Stimulated activated CD4-positive, alpha-beta T cell treated with anti-CD3 and anti-CD28 coated beads, TNF-alpha, amount 100 ng/mL, for 1 hour (primary cell): ENCODE data around the gene MOB4.
"Not testable (repeated sequence)": the region's sequence is repeated elsewhere in the genome, so short reads cannot be mapped to it uniquely, and the experiment has no call there.

Experiments
- DNase-seq, 3 donors: peaks; one replicate each; pipeline ENCODE4 v3.0.0-alpha.2; 2020; ENCODE audit warnings: low read depth in 3 of 3, low spot score in 1 of 3

Gene MOB4

GRCh38 chr2:197513915-197514314, 2.0 kb upstream of the MOB4 start:
- no peak for DNase-seq

DNA sequence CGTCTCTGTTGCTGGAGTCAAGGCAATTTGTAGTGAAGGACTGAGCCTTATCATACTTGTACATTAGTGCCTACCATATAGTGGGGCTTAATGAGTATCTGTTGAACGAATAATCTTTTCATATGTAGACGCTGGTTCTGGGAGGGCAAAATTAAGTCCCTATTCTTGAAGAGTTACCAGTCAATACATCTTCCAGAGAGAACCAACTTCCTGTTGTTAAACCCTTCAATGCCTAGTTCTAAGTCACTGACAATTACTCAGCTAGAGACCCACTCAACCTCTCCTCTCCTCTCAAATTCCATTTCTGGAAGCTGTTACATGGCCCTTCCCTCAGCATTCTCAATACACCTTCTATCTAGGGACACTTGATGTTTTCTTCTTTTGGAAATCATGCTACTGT, 1.1 kb upstream of the MOB4 start:
- DNase-seq: no peak

- DNase-seq: no peak
Observed at GRCh38 chr2:197515315-197515738, 539 bp upstream of the MOB4 start.

DNA sequence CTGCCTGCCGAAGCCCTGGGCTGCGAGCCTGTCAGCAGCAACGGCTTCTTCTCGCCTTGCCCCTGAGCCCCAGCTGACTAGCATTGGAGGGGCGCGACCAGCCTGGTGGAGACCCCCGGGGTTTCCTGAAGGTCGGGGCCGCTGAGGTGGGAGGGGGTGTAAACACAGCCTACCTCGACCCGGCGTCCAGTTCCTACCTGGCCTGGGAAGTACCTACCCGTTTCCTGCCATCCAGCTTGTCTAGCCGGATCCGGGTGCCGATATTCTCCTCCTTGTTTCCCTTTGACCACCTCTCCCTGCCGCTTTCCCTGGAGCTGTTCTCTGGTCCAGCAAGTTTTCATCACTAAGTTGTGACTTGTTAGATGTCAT, 511 bp downstream of the MOB4 start:
- no peak for DNase-seq

- no peak for DNase-seq
Observed at GRCh38 chr2:197517150-197517549, 1.3 kb downstream of the MOB4 start.

- no peak for DNase-seq
Observed at GRCh38 chr2:197538412-197538811, 22.5 kb downstream of the MOB4 start.

GRCh38 chr2:197539734-197540133, 23.9 kb downstream of the MOB4 start:
- no peak for DNase-seq

DNA sequence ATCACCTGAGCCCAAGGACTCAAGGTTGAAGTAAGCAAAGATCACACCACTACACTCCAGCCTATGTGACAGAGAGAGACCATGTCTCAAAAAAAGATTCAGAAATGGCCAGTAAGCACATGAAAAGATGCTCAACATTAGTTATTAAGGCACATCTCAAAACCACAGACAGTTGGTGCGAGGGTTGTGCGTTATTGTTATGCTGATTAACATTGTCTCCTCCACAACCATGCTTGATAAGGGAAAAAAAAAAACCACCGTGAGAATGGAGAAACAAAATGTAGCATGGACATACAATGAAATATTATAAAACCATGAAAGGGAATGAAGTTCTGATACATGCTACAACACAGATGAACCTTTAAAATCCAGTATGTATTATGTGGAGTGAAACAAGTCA, 27.3 kb downstream of the MOB4 start:
- DNase-seq: no peak

DNA sequence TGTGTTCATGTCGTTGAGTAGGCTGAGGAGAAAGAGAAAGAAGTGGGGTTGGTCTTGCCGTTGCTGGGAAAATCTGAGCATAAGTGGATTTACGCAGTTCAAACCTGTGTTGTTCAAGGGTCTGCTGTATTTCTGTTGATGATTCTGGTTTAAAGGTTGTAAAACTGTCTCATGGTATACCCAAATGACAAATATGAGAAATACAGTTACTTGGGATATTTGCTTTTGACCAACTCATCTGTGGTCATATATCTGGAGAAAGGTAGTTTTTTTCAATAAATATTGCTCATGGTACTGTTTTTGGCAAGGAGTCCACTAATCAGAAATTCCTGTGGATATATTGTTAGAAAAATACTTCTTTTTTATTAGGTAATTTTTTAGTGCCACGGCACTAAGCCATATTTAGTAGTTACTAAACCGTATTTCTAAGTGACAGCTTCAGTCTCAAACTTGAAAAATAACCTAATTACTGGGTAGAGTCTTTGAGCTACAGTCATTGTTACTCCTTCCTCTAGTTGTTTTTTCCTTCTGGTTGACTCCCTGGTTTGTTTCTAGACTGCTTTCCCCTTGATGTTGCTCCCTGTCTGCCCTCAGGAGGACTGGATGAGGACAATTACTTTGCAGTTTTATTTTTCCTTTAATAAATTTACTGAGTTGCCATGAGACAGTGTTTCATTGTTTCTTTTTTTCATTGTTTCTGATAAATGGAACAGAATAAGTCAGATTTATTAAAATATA, 31.5 kb downstream of the MOB4 start:
- no peak for DNase-seq

- DNase-seq: no peak
Observed at GRCh38 chr2:197548582-197548981, 32.7 kb downstream of the MOB4 start.

DNA sequence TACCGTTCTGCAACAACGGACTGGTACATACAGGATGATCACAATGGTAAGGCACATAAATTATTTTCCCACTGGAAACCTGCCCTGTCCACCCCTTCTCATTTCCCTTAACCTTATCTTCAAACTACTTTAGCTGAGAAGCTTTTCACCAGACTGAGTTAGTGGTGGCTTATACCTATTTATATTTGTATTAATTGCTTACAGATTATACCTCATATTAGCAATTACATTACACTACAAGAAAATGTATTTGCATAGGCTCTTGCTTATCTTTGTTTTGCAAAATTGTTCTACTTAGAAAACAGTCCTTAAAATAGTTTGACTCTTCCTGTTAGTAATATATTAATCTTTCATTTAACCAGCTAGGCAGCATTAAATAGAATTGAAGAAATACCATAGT, 35.4 kb downstream of the MOB4 start:
- not testable (repeated sequence) for DNase-seq

GRCh38 chr2:197555467-197555866, 39.6 kb downstream of the MOB4 start:
- DNase-seq: no peak

GRCh38 chr2:197556456-197556855, 40.6 kb downstream of the MOB4 start:
- no peak for DNase-seq

- no peak for DNase-seq
Observed at GRCh38 chr2:197558393-197558792, 42.5 kb downstream of the MOB4 start.

- no peak for DNase-seq
Observed at GRCh38 chr2:197559681-197560080, 43.8 kb downstream of the MOB4 start.

- DNase-seq: no peak
Observed at GRCh38 chr2:197560146-197560665, 44.3 kb downstream of the MOB4 start.

DNA sequence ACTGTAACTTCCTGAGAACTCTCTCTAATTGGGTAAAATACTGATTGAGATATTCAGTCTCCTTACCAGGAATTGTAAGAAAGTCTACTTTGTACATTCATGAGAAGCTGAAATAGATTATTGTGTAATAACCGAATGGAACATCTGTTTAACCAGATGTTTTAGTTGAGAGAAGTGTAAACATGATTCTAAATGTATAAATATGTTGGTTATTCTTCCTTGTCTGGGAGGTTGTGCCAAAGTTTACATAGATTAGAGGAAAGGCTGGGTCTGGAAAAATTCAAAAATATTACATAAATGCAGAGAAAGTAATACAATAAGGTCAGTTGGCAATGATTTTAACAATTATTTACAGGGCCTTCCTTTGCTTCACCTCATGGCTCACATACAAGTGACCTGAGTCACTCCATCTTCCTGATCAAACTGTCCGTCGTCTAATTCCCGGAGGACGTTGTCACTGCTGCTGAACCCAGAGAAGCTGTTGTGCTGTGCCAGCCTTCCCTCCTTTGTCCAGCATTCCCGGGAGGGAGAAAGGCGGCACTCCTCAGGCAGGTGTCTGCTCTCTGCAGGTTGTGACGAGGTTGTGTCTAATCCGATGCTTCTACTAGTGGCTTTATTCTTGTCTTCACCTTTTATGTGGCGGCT, 55.9 kb downstream of the MOB4 start:
- no peak for DNase-seq

GRCh38 chr2:197573608-197574007, 57.7 kb downstream of the MOB4 start:
- DNase-seq: no peak

- no peak for DNase-seq
Observed at GRCh38 chr2:197575987-197576386, 60.1 kb downstream of the MOB4 start.

DNA sequence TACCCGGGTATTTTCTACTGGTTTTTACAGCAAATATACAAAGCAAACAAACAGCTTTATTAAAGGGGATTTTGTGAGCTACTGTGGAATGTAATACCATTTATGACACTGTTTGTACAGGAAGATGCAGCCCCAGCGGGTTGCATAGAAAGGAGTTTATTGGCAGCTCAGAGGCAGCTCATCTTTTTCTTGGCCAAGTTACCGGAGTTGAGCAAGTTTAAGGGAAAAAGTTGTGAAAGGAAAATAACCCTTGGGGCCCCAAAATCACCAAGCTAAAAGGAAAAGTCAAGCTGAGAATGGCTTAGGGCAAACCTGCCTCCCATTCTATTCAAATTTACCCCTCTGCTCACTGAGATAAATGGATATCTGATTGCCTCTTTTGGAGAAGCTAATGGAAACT, 60.8 kb downstream of the MOB4 start:
- DNase-seq: no peak

GRCh38 chr2:197577446-197577845, 61.6 kb downstream of the MOB4 start:
- DNase-seq: no peak

- DNase-seq: not testable (repeated sequence)
Observed at GRCh38 chr2:197578294-197578693, 62.4 kb downstream of the MOB4 start.

DNA sequence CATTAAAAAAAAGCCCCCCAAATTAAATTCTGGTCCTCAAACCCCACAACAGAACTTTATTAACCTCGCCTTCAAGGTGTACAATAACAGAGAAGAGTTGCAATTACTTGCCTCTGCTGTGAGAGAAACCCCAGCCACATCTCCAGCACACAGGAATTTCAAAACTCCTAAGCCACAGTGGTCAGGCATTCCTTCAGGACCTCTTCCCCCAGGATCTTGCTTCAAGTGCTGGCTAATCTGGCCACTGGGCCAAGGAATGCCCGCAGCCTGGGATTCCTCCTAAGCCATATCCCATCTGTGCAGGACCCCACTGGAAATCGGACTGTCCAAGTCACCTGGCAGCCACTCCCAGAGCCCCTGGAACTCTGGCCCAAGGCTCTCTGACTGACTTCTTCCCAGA, 64.3 kb downstream of the MOB4 start:
- not testable (repeated sequence) for DNase-seq
